GM12892 (cell line): ENCODE results near the gene RNF141.
A peak's percentile ranks its signal among the peaks of the same experiment; 100 is the strongest.

ENCODE experiments used
- DNase-seq: peaks from one replicate; pipeline ENCODE4 v3.0.0; 2011; ENCODE audit not compliant: insufficient read length
- FAIRE-seq: peaks from 2 replicates; lab custom pipeline; 2011; peaks lifted over from hg19 to GRCh38; lab: Jason Lieb, UNC
- POLR2A ChIP-seq: IDR thresholded peaks from 2 replicates; pipeline ENCODE4 v1.6.1; 2011; ENCODE audit warnings: low read depth, low read length, control low read depth
- POLR2AphosphoS5 ChIP-seq: IDR thresholded peaks from 2 replicates; pipeline ENCODE4 v1.6.1; 2011; ENCODE audit warnings: low read depth, low read length, control low read depth
- TAF1 ChIP-seq: IDR thresholded peaks from 2 replicates; pipeline ENCODE4 v1.6.1; 2011; ENCODE audit warnings: low read depth, mild to moderate bottlenecking, control low read depth, low read length, borderline replicate concordance

RNF141 gene

DNA sequence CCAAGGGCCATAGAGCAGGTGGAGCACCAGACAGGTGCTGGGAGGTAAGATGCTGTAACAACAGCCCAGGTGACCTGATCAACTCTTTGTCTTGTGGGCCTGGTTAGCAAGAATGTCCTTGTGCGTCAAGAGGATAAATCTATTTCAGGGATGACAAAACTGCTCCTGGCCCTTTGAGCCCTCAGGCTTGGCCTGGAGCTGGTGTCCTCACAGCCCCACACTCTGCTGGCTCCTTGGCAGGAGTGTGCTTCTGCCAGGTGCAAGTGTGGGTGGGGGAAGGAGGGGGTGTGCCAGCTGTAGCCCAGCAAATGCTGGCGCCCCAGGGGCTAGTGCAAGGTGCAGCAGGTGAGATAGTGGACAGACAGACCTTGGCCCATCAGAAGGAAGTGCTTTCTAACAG, 66.4 kb downstream of the RNF141 start:
- no peak for FAIRE-seq
- no peak for DNase-seq
- TF ChIP-seq TAF1 (no peak), POLR2A (no peak), POLR2AphosphoS5 (no peak)

DNA sequence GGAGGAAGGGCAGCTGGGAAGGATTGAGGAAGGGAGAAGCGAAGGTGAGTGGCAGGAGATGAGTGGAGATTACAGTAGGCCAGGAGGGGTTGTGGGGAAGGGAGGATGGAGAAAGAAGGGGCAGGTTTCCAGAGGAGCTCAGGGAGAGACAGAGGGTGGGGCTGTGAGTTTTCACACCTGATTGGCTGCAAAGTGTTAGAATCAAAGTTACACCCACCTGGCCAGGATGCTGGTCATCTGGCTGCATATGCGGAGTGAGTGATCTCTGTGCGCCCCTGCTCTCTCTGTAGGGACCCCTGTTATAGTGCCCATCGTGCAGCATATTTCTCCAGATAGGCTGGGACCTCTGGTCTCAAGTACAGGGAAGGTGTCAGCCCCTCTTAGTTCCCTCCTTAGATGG, 67.6 kb downstream of the RNF141 start:
- TF ChIP-seq POLR2AphosphoS5 (no peak), TAF1 (no peak), POLR2A (no peak)
- FAIRE-seq (peak; percentile 24), DNase-seq (no peak)

DNA sequence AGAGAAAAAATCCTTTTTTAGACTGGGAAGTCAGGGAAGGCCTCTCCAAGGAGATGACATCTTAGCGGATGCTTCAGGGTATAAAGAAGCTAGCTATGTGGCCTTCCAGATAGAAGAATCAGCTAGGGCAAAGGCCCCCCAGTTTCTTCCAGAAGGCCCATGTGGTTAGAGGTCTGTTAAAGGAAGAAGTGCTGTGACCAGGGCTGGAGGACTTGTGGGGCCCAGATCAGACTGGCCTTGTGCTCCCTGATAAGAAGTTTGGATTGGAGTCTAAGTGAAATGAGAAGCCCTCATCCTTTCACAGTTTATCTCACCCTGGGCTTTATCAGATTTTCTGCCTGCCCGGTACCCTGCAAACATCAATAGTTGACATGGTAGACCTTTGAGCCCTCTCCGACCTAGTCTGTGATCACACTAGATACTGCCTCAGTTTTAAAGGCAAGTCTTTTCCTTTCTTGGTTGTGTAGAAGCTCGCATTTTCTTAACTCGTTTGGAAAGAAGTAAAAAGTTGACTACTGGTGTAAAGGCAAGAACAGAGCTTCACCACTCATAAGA, 78.2 kb downstream of the RNF141 start:
- no peak for FAIRE-seq
- DNase-seq, result no peak
- TF ChIP-seq TAF1 (no peak), POLR2AphosphoS5 (no peak), POLR2A (no peak)
